ENCODE data around the gene TMEM9.

GRCh38 chr1:201134405-201134804 lies 19.9 kb downstream of the TMEM9 start:
- TF ChIP-seq POLR2A (IDR thresholded peaks at IDR 0.05) (no peak), CTCF (IDR thresholded peaks at IDR 0.05) (no peak)
